ENCODE results near the gene LPCAT1. TPM values are rescaled to one million over a fixed set of nuclear protein-coding genes. Genes with fewer than 3 reads are reported as not detected.
"Not testable (repeated sequence)": the region's sequence is repeated elsewhere in the genome, so short reads cannot be mapped to it uniquely, and the experiment has no call there.

The LPCAT1 gene
- total and polyA plus RNA-seq, 2 experiments from 2014 or later = 44.1 to 56.0 TPM

DNA sequence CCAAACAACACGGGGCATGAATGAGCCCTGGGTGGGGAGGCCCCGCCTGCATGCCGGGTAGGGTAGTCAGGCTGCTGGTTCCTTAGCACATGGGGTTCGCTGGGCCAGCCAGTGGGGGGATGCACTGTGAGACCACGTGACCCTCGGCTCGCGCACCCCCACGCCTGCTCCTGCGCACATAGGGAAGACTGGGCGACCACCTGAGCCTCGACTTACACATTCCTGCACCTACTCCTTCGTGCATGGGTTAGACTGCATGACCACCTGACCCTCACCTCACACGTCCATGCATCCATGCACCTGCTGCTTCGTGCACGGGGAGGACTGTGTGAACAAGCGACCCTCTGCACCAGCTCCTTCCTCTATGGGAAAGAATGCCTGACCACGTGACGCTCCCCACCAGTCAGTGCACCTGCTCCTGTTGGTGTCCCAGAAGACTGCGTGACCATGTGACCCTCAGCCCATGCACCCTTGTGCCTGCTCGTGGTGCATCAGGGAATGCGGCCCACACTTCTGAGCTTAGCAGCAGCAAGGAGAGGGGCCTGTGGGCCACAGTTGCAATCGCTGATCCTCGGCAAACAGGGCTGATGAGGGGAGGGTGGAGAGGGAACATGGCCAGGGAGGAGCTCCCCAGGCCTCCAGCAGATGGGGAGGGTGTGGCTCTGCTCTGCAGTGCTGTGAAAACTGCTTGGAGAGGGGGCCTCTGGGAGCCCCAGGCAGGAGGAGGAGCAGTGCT, 18.1 kb downstream of the LPCAT1 start:
- H4K20me1 ChIP-seq (ENCODE audit: insufficient read depth, poor library complexity, severe bottlenecking) = peaks cover 57% of the 10 kb centered on the region
- no peaks in the 10 kb centered on the region for H3K36me3 ChIP-seq (replicated peaks; ENCODE audit: insufficient read depth, low read depth)
- no peak overlapping the region for H3K27ac ChIP-seq
- H3K9me3 ChIP-seq (ENCODE audit: low read depth) = no peaks in the 10 kb centered on the region
- no peaks in the 10 kb centered on the region for H3K27me3 ChIP-seq
- peaks cover 77% of the 10 kb centered on the region for H3K79me2 ChIP-seq
- no peak for DNase-seq (ENCODE audit: low spot score)
- H3K9me2 ChIP-seq (replicated peaks; ENCODE audit: insufficient read depth) = no peaks in the 10 kb centered on the region
- no peak overlapping the region for H3K4me2 ChIP-seq
- WGBS (ENCODE audit: low lambda C conversion rate, missing lambda C conversion rate) = 80% methylated on average over 24 of the region's 24 CpGs
- H2AFZ ChIP-seq = no peak overlapping the region
- no peak for TF ChIP-seq EZH2 (IDR thresholded peaks at IDR 0.05; ENCODE audit: borderline replicate concordance)
- no peak for TF ChIP-seq EZH2phosphoT487 (IDR thresholded peaks at IDR 0.05; ENCODE audit: low read depth, severe bottlenecking, unreplicated experiment)
- H3K4me1 ChIP-seq (ENCODE audit: insufficient read depth) = no peaks in the 10 kb centered on the region
- H3K4me3 ChIP-seq = no peak overlapping the region

DNA sequence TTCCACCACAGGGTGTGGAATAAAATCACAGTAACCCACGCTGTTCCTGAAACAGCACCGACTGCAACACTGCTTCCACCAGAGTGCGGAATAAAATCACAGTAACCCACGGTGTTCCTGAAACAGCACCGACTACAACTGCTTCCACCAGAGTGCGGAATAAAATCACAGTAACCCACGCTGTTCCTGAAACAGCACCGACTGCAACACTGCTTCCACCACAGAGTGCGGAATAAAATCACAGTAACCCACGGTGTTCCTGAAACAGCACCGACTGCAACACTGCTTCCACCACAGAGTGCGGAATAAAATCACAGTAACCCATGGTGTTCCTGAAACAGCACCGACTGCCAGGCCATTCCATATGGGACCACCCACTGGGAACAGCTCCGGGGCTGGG, 18.7 kb downstream of the LPCAT1 start:
- H3K9me3 ChIP-seq (ENCODE audit: low read depth); H3K4me3 ChIP-seq; DNase-seq (ENCODE audit: low spot score); H3K4me2 ChIP-seq; H3K27me3 ChIP-seq; H3K27ac ChIP-seq; H2AFZ ChIP-seq; H3K9me2 ChIP-seq (replicated peaks; ENCODE audit: insufficient read depth); H3K4me1 ChIP-seq (ENCODE audit: insufficient read depth); H3K36me3 ChIP-seq (replicated peaks; ENCODE audit: insufficient read depth, low read depth): not testable (repeated sequence)
- WGBS (ENCODE audit: low lambda C conversion rate, missing lambda C conversion rate) = 93% methylated on average over 14 of the region's 14 CpGs
- H3K79me2 ChIP-seq = peaks cover 72% of the 10 kb centered on the region
- peaks cover 57% of the 10 kb centered on the region for H4K20me1 ChIP-seq (ENCODE audit: insufficient read depth, poor library complexity, severe bottlenecking)

GRCh38 chr5:1504617-1505016, 19.1 kb downstream of the LPCAT1 start:
- Histone ChIP-seq H3K9me2 (replicated peaks; ENCODE audit: insufficient read depth) (no peaks in the 10 kb centered on the region), H3K4me2 (no peak overlapping the region), H3K4me1 (ENCODE audit: insufficient read depth) (no peaks in the 10 kb centered on the region), H2AFZ (no peak overlapping the region), H3K27me3 (no peaks in the 10 kb centered on the region), H3K36me3 (replicated peaks; ENCODE audit: insufficient read depth, low read depth) (no peaks in the 10 kb centered on the region), H3K27ac (no peak overlapping the region), H3K4me3 (no peak overlapping the region), H3K9me3 (ENCODE audit: low read depth) (no peaks in the 10 kb centered on the region), H3K79me2 (peaks cover 68% of the 10 kb centered on the region), H4K20me1 (ENCODE audit: insufficient read depth, poor library complexity, severe bottlenecking) (peaks cover 59% of the 10 kb centered on the region)
- DNase-seq (ENCODE audit: low spot score) = no peak
- TF ChIP-seq EZH2phosphoT487 (IDR thresholded peaks at IDR 0.05; ENCODE audit: low read depth, severe bottlenecking, unreplicated experiment) (no peak), CTCF (IDR thresholded peaks at IDR 0.05; ENCODE audit: poor library complexity) (no peak), EZH2 (IDR thresholded peaks at IDR 0.05; ENCODE audit: borderline replicate concordance) (no peak)
- WGBS (ENCODE audit: low lambda C conversion rate, missing lambda C conversion rate) = 93% methylated on average over 9 of the region's 12 CpGs

GRCh38 chr5:1504069-1504595, 19.6 kb downstream of the LPCAT1 start:
- DNase-seq (ENCODE audit: low spot score) = no peak
- 94% methylated on average over 14 of the region's 14 CpGs for WGBS (ENCODE audit: low lambda C conversion rate, missing lambda C conversion rate)
- H3K27ac ChIP-seq = no peak overlapping the region

More at GRCh38 chr5:1504069-1504595, 19.6 kb downstream of the LPCAT1 start:
- peak; percentile 3 for TF ChIP-seq CTCF (IDR thresholded peaks at IDR 0.05; ENCODE audit: poor library complexity)
- no peak for TF ChIP-seq EZH2 (IDR thresholded peaks at IDR 0.05; ENCODE audit: borderline replicate concordance)
- H3K79me2 ChIP-seq = peaks cover 64% of the 10 kb centered on the region
- H2AFZ ChIP-seq = no peak overlapping the region
- H3K4me3 ChIP-seq = no peak overlapping the region
- no peaks in the 10 kb centered on the region for H3K36me3 ChIP-seq (replicated peaks; ENCODE audit: insufficient read depth, low read depth)
- H4K20me1 ChIP-seq (ENCODE audit: insufficient read depth, poor library complexity, severe bottlenecking) = peaks cover 56% of the 10 kb centered on the region
- H3K9me2 ChIP-seq (replicated peaks; ENCODE audit: insufficient read depth) = no peaks in the 10 kb centered on the region
- no peak overlapping the region for H3K4me2 ChIP-seq
- H3K4me1 ChIP-seq (ENCODE audit: insufficient read depth) = no peaks in the 10 kb centered on the region
- no peaks in the 10 kb centered on the region for H3K27me3 ChIP-seq
- no peaks in the 10 kb centered on the region for H3K9me3 ChIP-seq (ENCODE audit: low read depth)
